Epithelial cell of esophagus (primary cell): ENCODE results near the gene C11orf58.
A peak's percentile ranks its signal among the peaks of the same experiment; 100 is the strongest.

Experiments
- DNase-seq: peaks from one replicate; pipeline ENCODE4 v3.0.0; 2010; ENCODE audit warnings: low read depth
- H3K4me3 ChIP-seq: 2 replicates; pipeline ENCODE4 v1.5.1; 2011; ENCODE audit warnings: mild to moderate bottlenecking, low read length, control low read depth
- TF ChIP-seq, protein P1 (sequence below): IDR thresholded peaks from 2 replicates; pipeline ENCODE4 v1.5.1; 2011; ENCODE audit warnings: low read depth, mild to moderate bottlenecking, low read length, control low read depth, inconsistent platforms; ENCODE audit not compliant: insufficient read depth; ENCODE audit errors: missing control alignments

C11orf58 gene

DNA sequence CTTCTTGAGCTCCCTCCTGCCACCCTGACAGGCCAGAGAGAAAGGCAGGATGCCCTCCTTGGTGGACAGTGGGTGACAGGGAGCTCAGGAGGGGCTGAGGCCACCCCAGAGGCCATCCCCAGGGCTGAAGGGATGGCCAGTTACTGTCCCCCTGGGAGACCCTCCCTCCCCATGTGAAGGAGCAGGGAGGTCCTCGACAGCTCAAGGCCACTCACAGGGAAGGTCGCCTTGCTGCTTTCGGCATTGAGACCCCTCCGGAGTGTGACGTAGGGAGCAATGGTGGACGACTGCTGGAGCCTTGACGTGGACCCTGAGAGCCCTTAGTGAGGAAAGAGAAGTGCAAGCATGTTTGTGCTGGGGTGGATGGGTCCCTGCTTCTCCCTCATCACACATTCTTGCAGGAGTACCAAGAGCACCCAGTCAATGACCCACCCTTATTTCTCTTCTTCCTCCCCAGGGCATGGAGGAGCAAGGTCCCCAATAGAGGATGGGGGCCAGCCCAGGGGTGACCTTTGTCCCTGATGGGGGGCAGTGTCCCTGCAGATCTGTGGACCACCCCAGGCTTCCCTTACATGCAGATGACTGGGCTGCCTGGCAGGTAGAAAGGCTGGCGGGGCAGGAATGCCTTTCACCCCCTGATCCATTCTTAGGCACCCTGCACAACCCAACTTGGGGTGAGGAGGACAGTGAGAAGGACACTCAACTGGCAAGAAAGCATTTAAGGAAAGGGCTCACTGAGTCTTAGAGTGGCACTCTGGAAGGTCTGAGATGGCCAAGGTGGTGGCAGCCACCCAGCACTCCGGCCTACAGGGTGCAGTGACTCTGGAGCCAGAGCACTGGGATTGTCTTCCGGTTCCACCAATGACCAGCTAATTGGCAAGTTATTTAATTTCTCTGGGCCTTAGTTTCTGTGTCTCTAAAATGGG is 51.4 kb downstream of the C11orf58 start:
- TF ChIP-seq, protein P1, sequence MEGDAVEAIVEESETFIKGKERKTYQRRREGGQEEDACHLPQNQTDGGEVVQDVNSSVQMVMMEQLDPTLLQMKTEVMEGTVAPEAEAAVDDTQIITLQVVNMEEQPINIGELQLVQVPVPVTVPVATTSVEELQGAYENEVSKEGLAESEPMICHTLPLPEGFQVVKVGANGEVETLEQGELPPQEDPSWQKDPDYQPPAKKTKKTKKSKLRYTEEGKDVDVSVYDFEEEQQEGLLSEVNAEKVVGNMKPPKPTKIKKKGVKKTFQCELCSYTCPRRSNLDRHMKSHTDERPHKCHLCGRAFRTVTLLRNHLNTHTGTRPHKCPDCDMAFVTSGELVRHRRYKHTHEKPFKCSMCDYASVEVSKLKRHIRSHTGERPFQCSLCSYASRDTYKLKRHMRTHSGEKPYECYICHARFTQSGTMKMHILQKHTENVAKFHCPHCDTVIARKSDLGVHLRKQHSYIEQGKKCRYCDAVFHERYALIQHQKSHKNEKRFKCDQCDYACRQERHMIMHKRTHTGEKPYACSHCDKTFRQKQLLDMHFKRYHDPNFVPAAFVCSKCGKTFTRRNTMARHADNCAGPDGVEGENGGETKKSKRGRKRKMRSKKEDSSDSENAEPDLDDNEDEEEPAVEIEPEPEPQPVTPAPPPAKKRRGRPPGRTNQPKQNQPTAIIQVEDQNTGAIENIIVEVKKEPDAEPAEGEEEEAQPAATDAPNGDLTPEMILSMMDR, result no peak
- H3K4me3 ChIP-seq, result no peak overlapping the region
- no peak for DNase-seq

DNA sequence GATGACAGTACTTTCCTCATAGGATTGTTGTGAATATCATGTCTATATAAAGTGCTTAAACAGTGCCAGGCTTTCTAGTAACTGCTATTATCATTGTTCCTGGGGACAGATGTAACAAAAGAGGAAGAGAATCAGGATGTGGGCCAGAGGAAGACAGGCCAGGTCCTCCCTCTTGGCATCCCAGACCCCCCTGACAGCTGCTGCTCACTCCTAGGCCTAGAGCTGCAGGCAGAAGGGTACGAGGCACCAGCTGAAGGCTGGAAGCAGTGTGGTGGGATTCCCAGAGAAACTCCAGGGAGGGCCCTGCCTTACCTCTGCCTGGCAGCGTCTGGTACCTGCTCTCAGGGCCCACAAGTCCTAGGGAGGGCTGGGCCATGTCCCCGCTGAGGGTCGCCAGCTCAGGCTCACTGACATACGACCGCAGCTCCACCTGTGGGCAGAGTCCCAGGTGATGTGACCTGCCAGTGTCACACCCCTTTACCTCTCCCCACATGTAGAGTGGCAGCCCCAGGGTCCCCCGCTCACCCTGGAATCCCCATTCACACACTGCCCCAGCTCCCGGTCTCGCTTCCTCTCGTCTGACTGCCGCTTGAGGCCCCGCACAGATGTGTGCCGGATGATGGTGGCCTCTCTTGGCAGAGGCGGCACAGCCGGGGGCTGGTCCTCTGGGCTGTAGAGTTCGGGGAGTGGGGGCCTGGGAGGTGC is 52.2 kb downstream of the C11orf58 start:
- TF ChIP-seq, protein P1, result no peak

GRCh38 chr11:16791191-16791961 is 52.9 kb downstream of the C11orf58 start:
- TF ChIP-seq, protein P1, result no peak
- no peak overlapping the region for H3K4me3 ChIP-seq
- peak; percentile 86 for DNase-seq

More for the DNA sequence above, 52.2 kb downstream of the C11orf58 start:
- no peak for DNase-seq
- no peak overlapping the region for H3K4me3 ChIP-seq

DNA sequence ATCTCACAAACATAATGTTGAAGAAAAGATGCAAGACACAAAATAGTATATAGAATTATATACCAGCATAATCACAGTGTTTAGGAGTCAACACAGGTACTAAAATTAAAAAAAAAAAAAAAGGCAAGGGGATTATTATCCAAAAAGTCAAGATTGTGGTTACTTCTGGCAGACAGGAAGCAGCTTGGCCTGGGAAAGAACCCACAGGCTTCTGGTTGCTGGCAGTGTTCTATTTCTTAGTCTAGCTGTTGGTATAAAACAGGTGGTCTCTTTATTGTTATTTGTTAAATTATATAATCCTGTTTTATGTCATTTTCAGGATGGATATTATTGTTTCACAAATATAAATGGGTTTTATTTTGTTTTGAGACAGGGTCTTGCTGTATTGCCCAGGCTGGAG is 54.0 kb downstream of the C11orf58 start:
- TF ChIP-seq, protein P1, result no peak
- no peak overlapping the region for H3K4me3 ChIP-seq
- no peak for DNase-seq

DNA sequence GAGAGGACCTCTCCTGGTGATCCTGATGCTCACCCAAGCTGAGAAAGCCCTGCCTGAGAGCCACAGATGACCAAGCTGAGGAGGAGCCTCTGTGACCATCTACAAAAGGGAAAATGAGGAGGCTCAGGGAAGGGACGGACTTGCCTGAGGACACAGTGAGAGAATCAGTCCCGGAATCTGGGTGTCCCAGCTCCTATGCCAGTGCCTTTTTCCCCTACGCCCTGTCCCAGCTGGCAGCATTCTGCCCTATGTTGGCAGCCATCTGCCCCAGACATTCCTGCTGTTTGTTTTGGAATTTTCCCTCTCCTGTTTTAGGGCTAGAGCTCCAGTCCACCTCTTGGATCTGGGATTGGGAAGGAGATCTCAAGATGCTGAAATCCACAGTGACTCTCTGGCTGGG is 54.6 kb downstream of the C11orf58 start:
- DNase-seq, result no peak
- no peak overlapping the region for H3K4me3 ChIP-seq
- TF ChIP-seq, protein P1, result no peak

- no peak for DNase-seq
- TF ChIP-seq, protein P1, result no peak
- H3K4me3 ChIP-seq, result no peak overlapping the region
Measured at GRCh38 chr11:16793511-16793910, 55.1 kb downstream of the C11orf58 start.
